Gastroesophageal sphincter (tissue), 4 donors: ENCODE data around the gene C11orf65. TPM values are rescaled to one million over a fixed set of nuclear protein-coding genes. Genes with fewer than 3 reads are reported as not detected.

Experiments used
- ATAC-seq: fragments of 150-250 bp; one replicate; pipeline ENCODE4 v1.9.1; 2016; ENCODE audit warnings: mild to moderate bottlenecking, moderate library complexity
- H3K27ac ChIP-seq, 4 donors: fragments of 200-600 bp; sonication (generic) in 3 of 4; 1 replicate in 3 of 4; 2 replicates in 1 of 4; pipeline ENCODE4 v1.5.1; 2016 to 2019
- H3K27me3 ChIP-seq: fragments of 200-600 bp; sonication (generic); one replicate; pipeline ENCODE4 v1.5.1; 2019
- H3K36me3 ChIP-seq, 2 donors: fragments of 200-600 bp; sonication (generic); one replicate each; pipeline ENCODE4 v1.5.1; 2019; ENCODE audit warnings: control low read depth in 1 of 2
- H3K4me1 ChIP-seq, 3 donors: fragments of 200-600 bp; sonication (generic); 1 replicate in 2 of 3; 2 replicates in 1 of 3; pipeline ENCODE4 v1.5.1; 2016 to 2019; ENCODE audit warnings: control low read depth in 2 of 3
- H3K4me3 ChIP-seq, 2 donors: fragments of 200-600 bp; sonication (generic); one replicate each; pipeline ENCODE4 v1.5.1; 2019; ENCODE audit warnings: mild to moderate bottlenecking in 1 of 2, moderate library complexity in 1 of 2
- H3K9me3 ChIP-seq, 3 donors: fragments of 200-600 bp; sonication (generic); one replicate each; pipeline ENCODE4 v1.5.1; 2017 to 2019; ENCODE audit warnings: control low read depth in 2 of 3
- EP300 ChIP-seq: sonication (generic); formaldehyde crosslinking; IDR thresholded peaks from one replicate; pipeline ENCODE4 v1.6.1; 2017; ENCODE audit warnings: antibody characterized with exemption, mild to moderate bottlenecking
- POLR2A ChIP-seq, 2 donors: fragments of 450-650 bp; IDR thresholded peaks; one replicate each; pipeline ENCODE4 v1.6.1; 2017; ENCODE audit warnings: antibody characterized with exemption in 2 of 2, mild to moderate bottlenecking in 2 of 2, moderate library complexity in 1 of 2
- POLR2AphosphoS5 ChIP-seq: sonication (generic); formaldehyde crosslinking; IDR thresholded peaks from one replicate; pipeline ENCODE4 v1.6.1; 2017; ENCODE audit warnings: antibody characterized with exemption
- WGBS, 2 donors: methylation state at CpG; one replicate each; pipeline ENCODE4 v1.1.5; 2018; ENCODE audit warnings: low coverage in 1 of 2; 5-methylcytosine and 5-hydroxymethylcytosine counted together
- total RNA-seq, 4 donors: library from RNA; depleted of rRNA; stranded (reverse); fragments of >200 nt; gene quantifications; one replicate each; pipeline ENCODE4 v1.1.0, GENCODE V29; 2016
- TF ChIP-seq, protein P1 (sequence below), 4 experiments: fragments of 200-600 bp in 2 of 4; fragments of 450-650 bp in 2 of 4; sonication (generic) in 1 of 4; IDR thresholded peaks; one replicate each; pipeline ENCODE4 v1.5.1; 2017 to 2019; ENCODE audit warnings: antibody characterized with exemption in 4 of 4, mild to moderate bottlenecking in 2 of 4, moderate library complexity in 2 of 4

The C11orf65 gene
- total RNA-seq, 4 donors from 2014 or later = 0.67 TPM; not detected in 3

DNA sequence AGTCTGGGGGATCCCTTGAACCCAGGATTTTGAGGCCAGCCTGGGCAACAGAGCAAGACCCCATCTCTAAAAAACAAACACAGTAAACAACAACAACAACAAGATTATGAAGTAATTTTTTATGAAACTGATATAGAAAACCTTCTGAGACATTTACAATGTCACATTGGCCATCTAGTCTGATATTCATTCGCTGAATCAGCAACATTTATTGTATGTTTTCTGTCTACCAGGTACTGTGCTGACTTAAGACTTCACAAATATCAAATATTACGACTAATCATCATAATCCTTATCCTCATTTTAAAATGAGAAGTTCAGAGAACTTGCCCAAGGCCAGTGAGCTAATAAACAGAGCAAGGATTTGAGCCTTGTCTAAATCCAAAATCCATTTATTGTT is 123.6 kb downstream of the C11orf65 start:
- Histone ChIP-seq H3K27me3 (no peaks in the 10 kb centered on the region), H3K4me3 (no peak overlapping the region), H3K9me3 (no peaks in the 10 kb centered on the region), H3K36me3 (peaks cover 0 to 51% of the 10 kb centered on the region in 2 donors), H3K4me1 (no peaks in the 10 kb centered on the region), H3K27ac (no peak overlapping the region)
- WGBS, 2 donors = 94 to 96% methylated on average over 2 of the region's 2 CpGs
- TF ChIP-seq POLR2AphosphoS5 = no peak
- no peak for TF ChIP-seq POLR2A (IDR thresholded peaks at IDR 0.05)
- no peak for TF ChIP-seq EP300
- TF ChIP-seq, protein P1, sequence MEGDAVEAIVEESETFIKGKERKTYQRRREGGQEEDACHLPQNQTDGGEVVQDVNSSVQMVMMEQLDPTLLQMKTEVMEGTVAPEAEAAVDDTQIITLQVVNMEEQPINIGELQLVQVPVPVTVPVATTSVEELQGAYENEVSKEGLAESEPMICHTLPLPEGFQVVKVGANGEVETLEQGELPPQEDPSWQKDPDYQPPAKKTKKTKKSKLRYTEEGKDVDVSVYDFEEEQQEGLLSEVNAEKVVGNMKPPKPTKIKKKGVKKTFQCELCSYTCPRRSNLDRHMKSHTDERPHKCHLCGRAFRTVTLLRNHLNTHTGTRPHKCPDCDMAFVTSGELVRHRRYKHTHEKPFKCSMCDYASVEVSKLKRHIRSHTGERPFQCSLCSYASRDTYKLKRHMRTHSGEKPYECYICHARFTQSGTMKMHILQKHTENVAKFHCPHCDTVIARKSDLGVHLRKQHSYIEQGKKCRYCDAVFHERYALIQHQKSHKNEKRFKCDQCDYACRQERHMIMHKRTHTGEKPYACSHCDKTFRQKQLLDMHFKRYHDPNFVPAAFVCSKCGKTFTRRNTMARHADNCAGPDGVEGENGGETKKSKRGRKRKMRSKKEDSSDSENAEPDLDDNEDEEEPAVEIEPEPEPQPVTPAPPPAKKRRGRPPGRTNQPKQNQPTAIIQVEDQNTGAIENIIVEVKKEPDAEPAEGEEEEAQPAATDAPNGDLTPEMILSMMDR (IDR thresholded peaks at IDR 0.05) = no peak
- no peak for ATAC-seq

GRCh38 chr11:108341654-108342053 is 125.7 kb downstream of the C11orf65 start:
- Histone ChIP-seq H3K4me3 (no peak overlapping the region), H3K27me3 (no peaks in the 10 kb centered on the region), H3K36me3 (peaks cover 0 to 57% of the 10 kb centered on the region in 2 donors), H3K4me1 (no peaks in the 10 kb centered on the region), H3K27ac (no peak overlapping the region), H3K9me3 (no peaks in the 10 kb centered on the region)
- no peak for ATAC-seq
- TF ChIP-seq POLR2A (IDR thresholded peaks at IDR 0.05) (no peak), POLR2AphosphoS5 (no peak), EP300 (no peak)
- TF ChIP-seq, protein P1 (IDR thresholded peaks at IDR 0.05) = no peak
- 81 to 92% methylated on average over 4 of the region's 4 CpGs for WGBS, 2 donors

GRCh38 chr11:108340973-108341372 is 126.4 kb downstream of the C11orf65 start:
- Histone ChIP-seq H3K4me3 (no peak overlapping the region), H3K4me1 (no peaks in the 10 kb centered on the region), H3K27ac (no peak overlapping the region), H3K9me3 (no peaks in the 10 kb centered on the region), H3K36me3 (peaks cover 0 to 59% of the 10 kb centered on the region in 2 donors), H3K27me3 (no peaks in the 10 kb centered on the region)
- TF ChIP-seq POLR2AphosphoS5 (no peak), EP300 (no peak), POLR2A (IDR thresholded peaks at IDR 0.05) (no peak)
- TF ChIP-seq, protein P1 (IDR thresholded peaks at IDR 0.05) = no peak
- WGBS, 2 donors = 100% methylated on average over 1 of the region's 1 CpG
- ATAC-seq = no peak

- whole genome bisulfite sequencing, 2 donors = 81 to 100% methylated on average over 2 of the region's 2 CpGs
- H3K36me3 ChIP-seq = peaks cover 3 to 62% of the 10 kb centered on the region in 2 donors
- H3K9me3 ChIP-seq = no peaks in the 10 kb centered on the region
- no peak overlapping the region for H3K4me3 ChIP-seq
- no peaks in the 10 kb centered on the region for H3K4me1 ChIP-seq
- H3K27ac ChIP-seq = no peak overlapping the region
- H3K27me3 ChIP-seq = no peaks in the 10 kb centered on the region
- ATAC-seq = no peak
- TF ChIP-seq POLR2A (IDR thresholded peaks at IDR 0.05) (no peak), EP300 (no peak), POLR2AphosphoS5 (no peak)
- TF ChIP-seq, protein P1 (IDR thresholded peaks at IDR 0.05) = no peak
Observed at GRCh38 chr11:108338750-108339149, 128.6 kb downstream of the C11orf65 start.

- Histone ChIP-seq H3K4me3 (no peak overlapping the region), H3K27me3 (no peaks in the 10 kb centered on the region), H3K36me3 (peaks cover 8 to 99% of the 10 kb centered on the region in 2 donors), H3K4me1 (no peaks in the 10 kb centered on the region), H3K9me3 (no peaks in the 10 kb centered on the region), H3K27ac (no peak overlapping the region)
- no peak for ATAC-seq
- WGBS, 2 donors = 92 to 100% methylated on average over 2 of the region's 2 CpGs
- TF ChIP-seq POLR2AphosphoS5 (no peak), EP300 (no peak), POLR2A (IDR thresholded peaks at IDR 0.05) (no peak)
- TF ChIP-seq, protein P1 (IDR thresholded peaks at IDR 0.05) = no peak
Observed at GRCh38 chr11:108333403-108333899, 133.9 kb downstream of the C11orf65 start.

Other genes starting within 250 kb of the C11orf65 start
- gene NPAT, start 244.9 kb downstream of the C11orf65 start, total RNA-seq = 10 to 100 TPM in 3 of 4 donors, 1 to 10 TPM in 1; 9.5 to 14.9 (median 12.4) TPM
- 10 to 100 TPM; 36.3 to 88.6 (median 50.2) TPM for gene ATM, start 244.5 kb downstream of the C11orf65 start, total RNA-seq
- gene POGLUT3, start 30.9 kb upstream of the C11orf65 start, total RNA-seq = 10 to 100 TPM; 21.7 to 33.5 (median 29.2) TPM
- 1 to 10 TPM; 1.1 to 4.8 (median 4.0) TPM for gene EXPH5, start 126.2 kb upstream of the C11orf65 start, total RNA-seq
- gene DDX10, start 197.5 kb upstream of the C11orf65 start, total RNA-seq = 10 to 100 TPM; 16.3 to 44.8 (median 22.5) TPM